Neural progenitor cell (in vitro differentiated cells): ENCODE measurements around the gene KLC1. TPM values are rescaled to one million over a fixed set of nuclear protein-coding genes. Genes with fewer than 3 reads are reported as not detected.
"Not testable (repeated sequence)": the region's sequence is repeated elsewhere in the genome, so short reads cannot be mapped to it uniquely, and the experiment has no call there.

Experiments
- DNase-seq: peaks from one replicate; pipeline ENCODE4 v3.0.0-alpha.2; 2016; ENCODE audit warnings: low spot score
- H2AFZ ChIP-seq: fragments of 200-600 bp; sonication (generic); replicated peaks from 2 replicates; pipeline ENCODE4 v1.6.1; 2016; ENCODE audit warnings: antibody characterized with exemption
- H3F3A ChIP-seq: fragments of 200-600 bp; sonication (generic); 2 replicates; pipeline ENCODE4 v1.6.1; 2016; ENCODE audit warnings: antibody characterized with exemption, low read depth
- H3K27ac ChIP-seq: fragments of 200-600 bp; sonication (generic); 2 replicates; pipeline ENCODE4 v1.5.1; 2016; ENCODE audit warnings: mild to moderate bottlenecking
- H3K27me3 ChIP-seq: fragments of 200-600 bp; sonication (generic); 2 replicates; pipeline ENCODE4 v1.6.1; 2016; ENCODE audit warnings: mild to moderate bottlenecking, moderate library complexity
- H3K36me3 ChIP-seq: fragments of 200-600 bp; sonication (generic); 2 replicates; pipeline ENCODE4 v1.5.1; 2016
- H3K4me1 ChIP-seq: fragments of 200-600 bp; sonication (generic); 2 replicates; pipeline ENCODE4 v1.6.1; 2016; ENCODE audit warnings: mixed run types
- H3K4me2 ChIP-seq: fragments of 200-600 bp; sonication (generic); 2 replicates; pipeline ENCODE4 v1.6.1; 2016
- H3K4me3 ChIP-seq: fragments of 200-600 bp; sonication (generic); 2 replicates; pipeline ENCODE4 v1.5.1; 2016
- H3K79me2 ChIP-seq: fragments of 200-600 bp; sonication (generic); 2 replicates; pipeline ENCODE4 v1.6.1; 2016; ENCODE audit warnings: low read depth
- H3K9ac ChIP-seq: fragments of 200-600 bp; sonication (generic); 2 replicates; pipeline ENCODE4 v1.6.1; 2016
- H3K9me3 ChIP-seq: fragments of 200-600 bp; sonication (generic); 2 replicates; pipeline ENCODE4 v1.5.1; 2016; ENCODE audit warnings: low read depth
- H4K20me1 ChIP-seq: fragments of 200-600 bp; sonication (generic); 2 replicates; pipeline ENCODE4 v1.6.1; 2016; ENCODE audit warnings: low read depth
- H3K27ac Mint-ChIP-seq: 3 replicates; pipeline ENCODE4 v1.8.0; 2021; ENCODE audit warnings: mixed read lengths
- H3K27me3 Mint-ChIP-seq: 2 replicates; pipeline ENCODE4 v1.8.0; 2022; ENCODE audit warnings: low read depth, mild to moderate bottlenecking, inconsistent platforms, moderate library complexity, mixed read lengths; ENCODE audit not compliant: insufficient read depth
- H3K36me3 Mint-ChIP-seq: 3 replicates; pipeline ENCODE4 v1.8.0; 2021; ENCODE audit warnings: mixed read lengths
- H3K4me1 Mint-ChIP-seq: 3 replicates; pipeline ENCODE4 v1.8.0; 2021; ENCODE audit warnings: mixed read lengths
- H3K4me3 Mint-ChIP-seq: 3 replicates; pipeline ENCODE4 v1.8.0; 2021; ENCODE audit warnings: mild to moderate bottlenecking, moderate library complexity, mixed read lengths
- H3K9me3 Mint-ChIP-seq: 3 replicates; pipeline ENCODE4 v1.8.0; 2020; ENCODE audit warnings: mixed read lengths
- EZH2 ChIP-seq: fragments of 200-600 bp; sonication (generic); IDR thresholded peaks from 2 replicates; pipeline ENCODE4 v1.6.1; 2017; ENCODE audit warnings: antibody characterized with exemption, mild to moderate bottlenecking, moderate library complexity
- EZH2phosphoT487 ChIP-seq: fragments of 200-600 bp; sonication (generic); IDR thresholded peaks from 2 replicates; pipeline ENCODE4 v1.6.1; 2017; ENCODE audit warnings: antibody characterized with exemption
- total RNA-seq: library from RNA; depleted of rRNA; stranded (reverse); fragments of >200 nt; gene quantifications from 2 replicates; pipeline ENCODE4 v1.2.3, GENCODE V29; 2015; ENCODE audit warnings: low replicate concordance
- TF ChIP-seq, protein P1 (sequence below): fragments of 200-600 bp; sonication (generic); IDR thresholded peaks from 2 replicates; pipeline ENCODE4 v1.5.1; 2017; ENCODE audit warnings: antibody characterized with exemption, mild to moderate bottlenecking

Gene KLC1
- total RNA-seq, 1 donor from 2014 or later = 163 TPM

DNA sequence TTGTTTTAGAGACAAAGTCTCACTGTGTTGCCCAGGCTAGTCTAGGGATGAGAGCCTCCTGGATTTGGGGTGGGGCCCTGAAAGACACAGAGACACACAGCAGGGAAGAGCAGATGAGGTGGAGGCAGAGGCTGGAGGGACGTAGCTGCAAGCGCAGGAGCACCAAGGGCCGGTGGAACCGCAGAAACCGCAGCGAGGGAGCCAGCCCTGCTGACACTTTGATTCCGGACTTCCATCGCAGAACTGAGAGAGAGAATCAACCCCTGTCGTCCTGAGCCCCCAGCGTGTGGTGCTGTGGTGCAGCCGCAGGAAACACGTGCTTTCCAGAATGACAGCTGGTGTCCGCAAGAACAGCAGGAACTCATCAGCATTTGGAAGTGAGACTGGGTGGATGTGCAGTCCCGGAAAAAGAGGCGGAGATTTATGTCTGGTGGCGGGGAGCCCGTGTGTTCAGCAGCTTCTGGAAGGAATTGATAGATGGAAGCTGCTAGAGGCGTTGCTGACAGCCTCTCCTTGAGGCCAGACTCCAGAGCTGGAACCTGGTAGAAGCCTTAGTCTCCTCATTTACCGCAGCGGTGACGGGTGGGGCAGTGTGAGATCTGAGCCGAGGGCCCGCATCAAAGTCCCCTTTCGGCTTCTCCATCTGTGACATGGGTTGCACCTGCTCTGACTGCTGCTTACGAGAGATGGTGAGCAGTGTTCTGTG lies 21.9 kb upstream of the KLC1 start:
- Mint-ChIP-seq H3K27me3 (peaks cover 17% of the 10 kb centered on the region), H3K36me3 (peaks cover 6% of the 10 kb centered on the region), H3K4me3 (peak overlapping the region; percentile 62), H3K4me1 (peaks cover 14% of the 10 kb centered on the region), H3K27ac (no peak overlapping the region), H3K9me3 (peaks cover 15% of the 10 kb centered on the region)
- H2AFZ ChIP-seq = no peak overlapping the region
- H3K79me2 ChIP-seq = no peaks in the 10 kb centered on the region
- H3K27me3 ChIP-seq = peaks cover 25% of the 10 kb centered on the region
- H3K36me3 ChIP-seq = no peaks in the 10 kb centered on the region
- H3K9me3 ChIP-seq = no peaks in the 10 kb centered on the region
- no peak overlapping the region for H3K9ac ChIP-seq
- peak; percentile 64 for DNase-seq
- no peak overlapping the region for H3K27ac ChIP-seq
- TF ChIP-seq EZH2phosphoT487 (no peak), EZH2 (no peak)
- TF ChIP-seq, protein P1, sequence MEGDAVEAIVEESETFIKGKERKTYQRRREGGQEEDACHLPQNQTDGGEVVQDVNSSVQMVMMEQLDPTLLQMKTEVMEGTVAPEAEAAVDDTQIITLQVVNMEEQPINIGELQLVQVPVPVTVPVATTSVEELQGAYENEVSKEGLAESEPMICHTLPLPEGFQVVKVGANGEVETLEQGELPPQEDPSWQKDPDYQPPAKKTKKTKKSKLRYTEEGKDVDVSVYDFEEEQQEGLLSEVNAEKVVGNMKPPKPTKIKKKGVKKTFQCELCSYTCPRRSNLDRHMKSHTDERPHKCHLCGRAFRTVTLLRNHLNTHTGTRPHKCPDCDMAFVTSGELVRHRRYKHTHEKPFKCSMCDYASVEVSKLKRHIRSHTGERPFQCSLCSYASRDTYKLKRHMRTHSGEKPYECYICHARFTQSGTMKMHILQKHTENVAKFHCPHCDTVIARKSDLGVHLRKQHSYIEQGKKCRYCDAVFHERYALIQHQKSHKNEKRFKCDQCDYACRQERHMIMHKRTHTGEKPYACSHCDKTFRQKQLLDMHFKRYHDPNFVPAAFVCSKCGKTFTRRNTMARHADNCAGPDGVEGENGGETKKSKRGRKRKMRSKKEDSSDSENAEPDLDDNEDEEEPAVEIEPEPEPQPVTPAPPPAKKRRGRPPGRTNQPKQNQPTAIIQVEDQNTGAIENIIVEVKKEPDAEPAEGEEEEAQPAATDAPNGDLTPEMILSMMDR = peak; percentile 14
- H4K20me1 ChIP-seq = no peaks in the 10 kb centered on the region
- H3F3A ChIP-seq = peaks cover 7% of the 10 kb centered on the region
- peaks cover 4% of the 10 kb centered on the region for H3K4me1 ChIP-seq
- no peak overlapping the region for H3K4me3 ChIP-seq
- peak overlapping the region; percentile 40 for H3K4me2 ChIP-seq

DNA sequence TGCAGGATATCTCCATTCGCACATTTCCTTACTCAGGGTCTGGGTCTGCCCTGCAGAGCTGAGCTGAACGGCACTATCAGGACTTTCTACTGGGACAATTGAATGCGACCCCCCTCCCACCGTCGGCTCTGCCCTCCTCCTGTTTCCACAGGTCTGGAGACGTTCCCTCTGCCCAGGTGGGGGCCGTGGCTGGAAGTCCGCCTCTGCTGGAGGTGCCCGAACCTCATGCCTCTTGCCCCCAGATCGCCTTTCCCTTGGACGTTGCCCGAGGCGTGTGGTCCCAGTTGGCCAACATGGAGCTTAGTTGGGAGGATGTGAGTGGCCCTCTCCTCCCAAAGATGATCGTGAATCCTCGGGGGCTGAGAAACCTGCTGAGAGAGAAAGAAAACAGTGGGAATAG lies 21.2 kb upstream of the KLC1 start:
- peaks cover 14% of the 10 kb centered on the region for H3K4me1 Mint-ChIP-seq
- peak overlapping the region; percentile 62 for H3K4me3 Mint-ChIP-seq
- DNase-seq = no peak
- H3K36me3 Mint-ChIP-seq = peaks cover 6% of the 10 kb centered on the region
- H3K27me3 Mint-ChIP-seq = peaks cover 17% of the 10 kb centered on the region
- TF ChIP-seq EZH2 (no peak), EZH2phosphoT487 (no peak)
- TF ChIP-seq, protein P1 = no peak
- Histone ChIP-seq H3K9me3 (no peaks in the 10 kb centered on the region), H3K79me2 (no peaks in the 10 kb centered on the region), H3K27me3 (peaks cover 25% of the 10 kb centered on the region), H4K20me1 (no peaks in the 10 kb centered on the region), H3K9ac (no peak overlapping the region), H2AFZ (no peak overlapping the region), H3K36me3 (no peaks in the 10 kb centered on the region), H3K4me2 (no peak overlapping the region), H3K27ac (no peak overlapping the region), H3F3A (peaks cover 7% of the 10 kb centered on the region), H3K4me1 (peaks cover 4% of the 10 kb centered on the region), H3K4me3 (no peak overlapping the region)
- peaks cover 15% of the 10 kb centered on the region for H3K9me3 Mint-ChIP-seq
- H3K27ac Mint-ChIP-seq = no peak overlapping the region

DNA sequence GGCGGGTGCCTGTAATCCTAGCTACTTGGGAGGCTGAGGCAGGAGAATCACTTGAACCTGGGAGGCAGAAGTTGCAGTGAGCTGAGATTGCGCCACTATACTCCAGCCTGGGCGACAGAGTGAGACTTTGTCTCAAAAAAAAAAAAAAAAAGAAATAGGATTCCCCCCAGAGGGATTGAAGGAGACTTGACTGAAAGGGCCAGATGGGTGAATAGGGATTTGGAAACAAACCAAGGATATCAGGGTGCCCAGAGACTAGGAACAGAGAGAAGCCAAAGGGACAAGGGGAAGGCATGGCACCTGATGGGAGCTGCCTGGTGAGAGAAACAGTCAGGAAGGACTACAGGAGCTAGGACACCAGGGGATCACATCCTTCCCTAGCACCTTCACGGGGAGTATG lies 19.9 kb upstream of the KLC1 start:
- H3K9me3 Mint-ChIP-seq = peaks cover 15% of the 10 kb centered on the region
- not testable (repeated sequence) for H3K4me3 Mint-ChIP-seq, H3K4me2 ChIP-seq, H3K27ac Mint-ChIP-seq, H3K79me2 ChIP-seq, H4K20me1 ChIP-seq, H3K36me3 ChIP-seq, H3K4me1 ChIP-seq, H3K36me3 Mint-ChIP-seq, H3K27ac ChIP-seq, DNase-seq, H3K4me3 ChIP-seq, H3F3A ChIP-seq, H2AFZ ChIP-seq, H3K9ac ChIP-seq, H3K9me3 ChIP-seq
- peaks cover 25% of the 10 kb centered on the region for H3K27me3 ChIP-seq
- peaks cover 19% of the 10 kb centered on the region for H3K27me3 Mint-ChIP-seq
- peaks cover 16% of the 10 kb centered on the region for H3K4me1 Mint-ChIP-seq

DNA sequence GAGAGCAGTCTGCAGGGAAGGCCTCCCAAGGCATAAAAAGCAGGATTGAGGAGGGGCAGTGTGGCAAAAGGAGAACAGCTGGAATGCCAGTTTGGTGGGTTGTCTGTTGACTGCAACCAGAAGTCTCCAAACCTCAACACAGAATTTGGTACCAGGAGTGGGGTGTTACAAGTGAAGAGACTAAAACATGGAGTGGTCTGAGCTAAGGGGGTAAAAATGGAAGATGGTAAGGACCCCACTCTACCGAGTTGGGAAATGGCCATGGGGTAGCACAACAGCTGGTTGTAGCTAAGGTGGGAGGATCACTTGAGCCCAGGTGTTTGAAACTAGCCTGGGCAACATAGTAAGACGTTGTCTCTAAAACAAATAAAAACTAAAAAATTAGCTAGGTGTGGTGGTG lies 17.8 kb upstream of the KLC1 start:
- Histone ChIP-seq H3K4me2 (no peak overlapping the region), H3K27ac (no peak overlapping the region), H3K9ac (no peak overlapping the region), H3K4me1 (peaks cover 4% of the 10 kb centered on the region), H4K20me1 (no peaks in the 10 kb centered on the region), H3F3A (peaks cover 7% of the 10 kb centered on the region), H3K9me3 (no peaks in the 10 kb centered on the region), H3K27me3 (peaks cover 25% of the 10 kb centered on the region), H3K4me3 (no peak overlapping the region), H3K36me3 (no peaks in the 10 kb centered on the region), H3K79me2 (no peaks in the 10 kb centered on the region), H2AFZ (no peak overlapping the region)
- no peak for TF ChIP-seq EZH2phosphoT487
- no peak for TF ChIP-seq EZH2
- TF ChIP-seq, protein P1 = no peak
- no peak for DNase-seq
- Mint-ChIP-seq H3K36me3 (peaks cover 8% of the 10 kb centered on the region), H3K4me1 (peaks cover 18% of the 10 kb centered on the region), H3K9me3 (peaks cover 17% of the 10 kb centered on the region), H3K27ac (no peak overlapping the region), H3K27me3 (peaks cover 24% of the 10 kb centered on the region), H3K4me3 (no peak overlapping the region)
